Measurements from ENCODE around the gene DTNBP1.

DTNBP1 gene

GRCh38 chr6:15628499-15629131 is 34.2 kb downstream of the DTNBP1 start:
- peak; percentile 65 for DNase-seq (ENCODE audit: low read depth, low spot score)
- H3K4me3 ChIP-seq (ENCODE audit: low read length) = no peak overlapping the region

GRCh38 chr6:15627821-15628220 is 35.0 kb downstream of the DTNBP1 start:
- no peak overlapping the region for H3K4me3 ChIP-seq (ENCODE audit: low read length)
- no peak for DNase-seq (ENCODE audit: low read depth, low spot score)

GRCh38 chr6:15626878-15627674 is 35.8 kb downstream of the DTNBP1 start:
- no peak overlapping the region for H3K4me3 ChIP-seq (ENCODE audit: low read length)
- no peak for DNase-seq (ENCODE audit: low read depth, low spot score)

- DNase-seq (ENCODE audit: low read depth, low spot score) = no peak
- H3K4me3 ChIP-seq (ENCODE audit: low read length) = no peak overlapping the region
Observed at GRCh38 chr6:15626160-15626559, 36.7 kb downstream of the DTNBP1 start.

GRCh38 chr6:15623276-15624116 is 39.3 kb downstream of the DTNBP1 start:
- H3K4me3 ChIP-seq (ENCODE audit: low read length) = no peak overlapping the region
- DNase-seq (ENCODE audit: low read depth, low spot score) = no peak

- H3K4me3 ChIP-seq (ENCODE audit: low read length) = no peak overlapping the region
- DNase-seq (ENCODE audit: low read depth, low spot score) = no peak
Observed at GRCh38 chr6:15622045-15622740, 40.6 kb downstream of the DTNBP1 start.

GRCh38 chr6:15621203-15622044 is 41.4 kb downstream of the DTNBP1 start:
- H3K4me3 ChIP-seq (ENCODE audit: low read length) = no peak overlapping the region
- no peak for DNase-seq (ENCODE audit: low read depth, low spot score)

GRCh38 chr6:15620611-15621010 is 42.2 kb downstream of the DTNBP1 start:
- no peak for DNase-seq (ENCODE audit: low read depth, low spot score)

GRCh38 chr6:15619330-15619729 is 43.5 kb downstream of the DTNBP1 start:
- H3K4me3 ChIP-seq (ENCODE audit: low read length) = no peak overlapping the region

More at GRCh38 chr6:15620611-15621010, 42.2 kb downstream of the DTNBP1 start:
- H3K4me3 ChIP-seq (ENCODE audit: low read length) = no peak overlapping the region

GRCh38 chr6:15618685-15619084 is 44.1 kb downstream of the DTNBP1 start:
- H3K4me3 ChIP-seq (ENCODE audit: low read length) = no peak overlapping the region
- no peak for DNase-seq (ENCODE audit: low read depth, low spot score)

More at GRCh38 chr6:15619330-15619729, 43.5 kb downstream of the DTNBP1 start:
- DNase-seq (ENCODE audit: low read depth, low spot score) = no peak

GRCh38 chr6:15616261-15616660 is 46.6 kb downstream of the DTNBP1 start:
- no peak overlapping the region for H3K4me3 ChIP-seq (ENCODE audit: low read length)
- no peak for DNase-seq (ENCODE audit: low read depth, low spot score)

GRCh38 chr6:15615802-15616201 is 47.0 kb downstream of the DTNBP1 start:
- DNase-seq (ENCODE audit: low read depth, low spot score) = no peak
- no peak overlapping the region for H3K4me3 ChIP-seq (ENCODE audit: low read length)

- DNase-seq (ENCODE audit: low read depth, low spot score) = no peak
- no peak overlapping the region for H3K4me3 ChIP-seq (ENCODE audit: low read length)
Observed at GRCh38 chr6:15614277-15614676, 48.6 kb downstream of the DTNBP1 start.

GRCh38 chr6:15608396-15608795 is 54.4 kb downstream of the DTNBP1 start:
- no peak overlapping the region for H3K4me3 ChIP-seq (ENCODE audit: low read length)

GRCh38 chr6:15607603-15608002 is 55.2 kb downstream of the DTNBP1 start:
- DNase-seq (ENCODE audit: low read depth, low spot score) = no peak
- H3K4me3 ChIP-seq (ENCODE audit: low read length) = no peak overlapping the region

More at GRCh38 chr6:15608396-15608795, 54.4 kb downstream of the DTNBP1 start:
- DNase-seq (ENCODE audit: low read depth, low spot score) = no peak

- DNase-seq (ENCODE audit: low read depth, low spot score) = no peak
- no peak overlapping the region for H3K4me3 ChIP-seq (ENCODE audit: low read length)
Observed at GRCh38 chr6:15606347-15606746, 56.5 kb downstream of the DTNBP1 start.

GRCh38 chr6:15604843-15605242 is 58.0 kb downstream of the DTNBP1 start:
- H3K4me3 ChIP-seq (ENCODE audit: low read length) = no peak overlapping the region
- no peak for DNase-seq (ENCODE audit: low read depth, low spot score)

- no peak for DNase-seq (ENCODE audit: low read depth, low spot score)
Observed at GRCh38 chr6:15602154-15602553, 60.7 kb downstream of the DTNBP1 start.

More at GRCh38 chr6:15602154-15602553, 60.7 kb downstream of the DTNBP1 start:
- no peak overlapping the region for H3K4me3 ChIP-seq (ENCODE audit: low read length)
